Skin epidermis (tissue), 12 donors: ENCODE results near the gene LSAMP.

Experiments
- H3K27ac ChIP-seq, 21 experiments: fragments of 200-600 bp; sonication (generic) in 11 of 21; one replicate each; pipeline ENCODE4 v1.5.0; 2020; ENCODE audit warnings: mild to moderate bottlenecking in 3 of 21, inconsistent platforms in 2 of 21, moderate library complexity in 2 of 21
- H3K4me3 ChIP-seq, 7 experiments: fragments of 200-600 bp; sonication (generic) in 2 of 7; one replicate each; pipeline ENCODE4 v1.5.0; 2020; ENCODE audit warnings: inconsistent platforms in 2 of 7, mild to moderate bottlenecking in 2 of 7, moderate library complexity in 1 of 7

The LSAMP gene

DNA sequence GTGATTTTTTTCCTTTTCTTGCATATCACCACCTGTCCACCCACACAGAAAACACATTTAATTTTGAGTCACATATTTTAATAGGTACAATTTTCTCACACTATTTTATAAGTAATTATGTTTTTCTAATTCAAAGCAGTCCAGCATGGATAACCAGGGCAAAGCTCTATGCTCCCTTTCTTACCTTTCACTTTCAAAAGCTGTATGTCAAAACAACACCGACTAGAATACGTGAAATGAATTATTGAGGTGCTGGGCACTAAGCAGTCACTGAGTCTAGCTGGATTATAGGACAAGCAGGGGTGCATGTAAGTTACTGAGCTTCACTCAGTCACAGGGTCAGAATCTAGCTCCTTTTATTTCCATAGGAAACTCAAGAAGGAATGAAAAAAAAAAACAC, 60.6 kb downstream of the LSAMP start:
- Histone ChIP-seq H3K27ac (no peak overlapping the region), H3K4me3 (no peak overlapping the region)

DNA sequence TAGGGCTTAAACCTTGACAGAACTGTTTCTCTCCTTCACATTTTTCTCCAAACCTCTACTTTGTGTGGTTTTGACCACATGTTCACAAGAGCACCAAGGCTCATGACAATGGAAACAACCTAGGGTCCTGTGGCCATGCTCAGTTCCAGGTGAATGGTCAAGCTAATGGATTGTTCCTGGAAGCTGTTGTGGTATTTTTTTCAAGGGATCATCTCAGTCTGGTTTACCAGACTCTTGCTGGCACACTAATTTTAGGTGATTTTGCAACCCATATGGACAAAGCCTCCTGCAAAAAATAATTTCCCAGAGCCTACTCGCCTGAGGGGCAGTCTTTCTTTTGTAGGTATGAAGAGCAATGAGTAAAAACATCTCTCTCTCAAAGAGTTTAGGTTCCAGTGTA, 67.2 kb downstream of the LSAMP start:
- Histone ChIP-seq H3K27ac (no peak overlapping the region), H3K4me3 (no peak overlapping the region)

DNA sequence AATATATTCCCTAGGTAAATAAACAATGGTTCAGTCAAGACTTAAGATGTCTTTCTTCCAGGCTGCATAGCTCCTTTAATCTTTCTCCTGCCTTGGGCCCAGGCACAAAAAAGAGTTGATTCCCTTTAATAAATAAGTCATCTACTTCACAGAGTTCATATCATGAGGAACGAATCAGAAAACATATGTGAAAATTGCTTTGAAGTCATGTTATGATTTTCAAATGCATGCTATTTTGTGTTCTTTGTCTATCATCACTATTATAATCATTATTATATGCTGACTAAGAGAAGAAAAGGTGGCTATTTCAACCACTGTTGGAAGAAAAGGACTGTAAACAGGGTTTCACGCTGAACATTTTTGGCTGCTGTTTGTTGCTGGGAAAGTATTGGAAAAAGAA, 70.4 kb downstream of the LSAMP start:
- H3K4me3 ChIP-seq: no peak overlapping the region

DNA sequence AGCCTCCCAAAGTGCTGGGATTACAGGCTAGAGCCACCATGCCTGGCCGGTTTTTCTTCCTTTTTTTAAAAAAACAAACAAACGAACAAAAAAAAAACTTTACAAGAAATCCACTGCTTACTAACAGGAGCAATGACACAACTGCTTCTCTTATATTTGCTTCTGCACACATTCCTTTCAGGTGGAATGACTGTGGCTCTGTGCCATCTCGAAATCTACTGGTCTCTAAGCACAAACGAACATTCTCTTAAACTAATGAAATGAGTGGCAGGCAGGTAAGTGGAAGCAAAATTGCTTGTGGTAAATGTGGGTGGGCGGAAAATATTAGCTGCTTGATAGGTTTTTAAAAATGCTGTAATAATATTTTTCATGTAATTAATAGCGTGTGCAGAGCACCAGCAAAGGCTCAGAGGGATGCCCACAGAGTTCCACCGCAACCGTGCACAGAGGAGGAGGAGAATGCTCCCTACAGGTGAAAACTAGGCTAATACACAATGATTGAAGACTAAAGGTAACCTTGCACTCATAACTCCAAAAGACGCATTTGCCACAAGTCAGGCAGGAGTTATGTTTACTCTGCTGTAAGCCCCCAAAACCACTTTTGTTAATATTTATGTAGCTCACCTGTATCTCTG, 77.4 kb downstream of the LSAMP start:
- Histone ChIP-seq H3K4me3 (no peak overlapping the region), H3K27ac (no peak overlapping the region)

More for the DNA sequence above, 70.4 kb downstream of the LSAMP start:
- H3K27ac ChIP-seq: no peak overlapping the region

DNA sequence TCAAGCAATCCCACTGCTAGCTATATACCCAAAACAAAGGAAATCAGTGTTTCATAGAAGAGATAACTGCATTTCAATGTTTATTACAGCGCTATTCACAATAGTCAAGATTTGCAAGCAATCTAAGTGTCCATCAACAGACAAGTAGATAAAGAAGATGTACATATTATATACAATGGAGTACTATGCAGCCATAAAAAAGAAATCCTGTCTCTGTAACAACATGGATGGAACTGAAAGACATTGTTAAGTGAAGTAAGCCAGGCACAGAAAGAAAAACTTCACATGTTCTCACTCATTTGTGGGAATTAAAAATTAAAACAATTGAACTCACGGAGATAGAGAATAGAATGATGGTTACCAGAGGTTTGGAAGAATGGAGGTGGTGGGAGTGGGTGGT, 89.2 kb downstream of the LSAMP start:
- no peak overlapping the region for H3K4me3 ChIP-seq
- no peak overlapping the region for H3K27ac ChIP-seq

- no peak overlapping the region for H3K27ac ChIP-seq
- no peak overlapping the region for H3K4me3 ChIP-seq
Measured at GRCh38 chr3:116354382-116354781, 90.9 kb downstream of the LSAMP start.

- no peak overlapping the region for H3K27ac ChIP-seq
- H3K4me3 ChIP-seq: no peak overlapping the region
Measured at GRCh38 chr3:116350119-116350733, 95.1 kb downstream of the LSAMP start.

- H3K4me3 ChIP-seq: no peak overlapping the region
- no peak overlapping the region for H3K27ac ChIP-seq
Measured at GRCh38 chr3:116348216-116348615, 97.1 kb downstream of the LSAMP start.

GRCh38 chr3:116342499-116342898, 102.8 kb downstream of the LSAMP start:
- no peak overlapping the region for H3K4me3 ChIP-seq
- no peak overlapping the region for H3K27ac ChIP-seq

- no peak overlapping the region for H3K4me3 ChIP-seq
- no peak overlapping the region for H3K27ac ChIP-seq
Measured at GRCh38 chr3:116341899-116342298, 103.4 kb downstream of the LSAMP start.

DNA sequence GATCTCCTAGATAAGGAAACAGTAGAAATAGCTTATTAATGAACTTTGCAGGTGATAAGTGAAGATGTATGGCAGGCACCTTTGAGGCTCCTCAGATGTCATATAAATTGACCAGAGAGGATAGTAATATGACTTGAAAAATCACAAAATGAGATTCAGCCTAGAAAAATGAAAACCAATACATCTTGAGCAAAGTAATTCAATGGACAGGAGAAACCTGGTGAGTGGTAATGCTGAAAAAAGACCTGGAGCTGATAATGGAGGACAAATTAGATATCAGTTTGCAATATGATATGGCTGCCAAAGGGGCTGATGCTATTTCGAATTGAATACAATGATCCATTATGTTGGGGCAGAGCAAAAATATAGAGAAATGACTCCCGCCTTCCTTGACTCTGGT, 103.9 kb downstream of the LSAMP start:
- Histone ChIP-seq H3K4me3 (no peak overlapping the region), H3K27ac (no peak overlapping the region)

DNA sequence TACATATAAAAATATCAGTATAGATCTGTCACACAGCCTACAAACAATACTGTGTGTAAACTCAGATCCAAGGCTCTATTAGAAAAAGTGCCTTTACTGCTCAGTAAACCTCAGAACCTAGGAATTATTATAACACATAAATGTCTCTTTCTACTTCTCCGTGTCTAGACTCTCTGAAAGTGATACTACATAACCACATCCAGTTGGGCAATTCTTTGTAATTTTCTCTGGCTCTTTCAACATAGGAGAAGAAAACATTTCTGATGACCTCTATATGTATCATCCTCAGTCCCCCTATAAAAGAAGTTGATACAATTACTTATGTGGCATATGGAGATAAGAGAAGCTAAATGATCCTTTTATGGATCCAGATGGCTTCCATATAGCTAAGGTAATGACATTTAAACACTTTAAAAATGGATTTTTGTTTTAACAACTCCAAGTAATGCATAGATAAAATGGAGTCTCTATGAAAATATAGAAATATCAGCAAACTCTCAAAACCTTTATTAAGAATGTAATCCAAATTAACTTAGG, 104.5 kb downstream of the LSAMP start:
- H3K27ac ChIP-seq: no peak overlapping the region
- no peak overlapping the region for H3K4me3 ChIP-seq

- Histone ChIP-seq H3K27ac (no peak overlapping the region), H3K4me3 (no peak overlapping the region)
Measured at GRCh38 chr3:116339441-116340028, 105.8 kb downstream of the LSAMP start.

DNA sequence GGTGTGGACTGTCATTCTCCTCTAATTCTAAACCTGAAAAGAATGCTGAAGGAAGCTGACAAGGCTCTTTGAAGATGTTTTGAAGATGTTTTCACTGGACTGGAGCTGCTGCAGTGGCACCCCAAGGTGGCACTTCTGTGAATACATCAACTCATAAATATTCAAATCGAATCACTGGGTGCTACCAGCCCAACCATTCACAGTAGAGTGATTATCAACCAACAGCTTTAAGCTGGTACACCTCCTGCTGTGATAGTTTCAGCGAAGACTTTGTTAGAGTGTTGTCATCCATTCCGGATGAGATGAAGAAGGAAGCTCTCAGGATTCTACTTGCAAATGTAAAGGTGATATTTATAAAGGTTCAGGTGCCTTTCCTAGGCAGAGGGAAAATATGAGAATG, 106.6 kb downstream of the LSAMP start:
- H3K27ac ChIP-seq: no peak overlapping the region
- H3K4me3 ChIP-seq: no peak overlapping the region

- H3K4me3 ChIP-seq: no peak overlapping the region
- no peak overlapping the region for H3K27ac ChIP-seq
Measured at GRCh38 chr3:116337229-116337628, 108.1 kb downstream of the LSAMP start.

DNA sequence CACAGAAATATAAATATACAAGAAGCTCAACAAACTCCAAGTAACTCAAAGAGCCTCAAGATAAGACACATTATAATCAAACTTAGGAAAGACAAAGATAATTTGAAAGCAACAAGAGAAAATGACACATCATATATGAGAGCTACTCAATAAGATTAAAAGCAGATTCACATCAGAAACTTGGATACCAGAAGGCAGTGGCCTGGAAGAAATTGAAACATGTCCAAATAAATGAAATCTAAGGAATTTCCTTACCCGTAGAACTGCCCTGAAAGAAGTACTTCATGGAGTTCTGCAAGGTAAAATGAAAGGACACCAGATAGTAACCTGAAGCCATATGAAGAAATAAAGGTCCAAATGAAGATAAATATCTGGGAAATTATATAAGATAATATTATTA, 113.9 kb downstream of the LSAMP start:
- H3K4me3 ChIP-seq: no peak overlapping the region
- no peak overlapping the region for H3K27ac ChIP-seq

GRCh38 chr3:116322750-116323375, 122.4 kb downstream of the LSAMP start:
- Histone ChIP-seq H3K27ac (no peak overlapping the region), H3K4me3 (no peak overlapping the region)

GRCh38 chr3:116318370-116318769, 126.9 kb downstream of the LSAMP start:
- no peak overlapping the region for H3K4me3 ChIP-seq
- H3K27ac ChIP-seq: no peak overlapping the region

GRCh38 chr3:116316771-116317170, 128.5 kb downstream of the LSAMP start:
- Histone ChIP-seq H3K4me3 (no peak overlapping the region), H3K27ac (no peak overlapping the region)

GRCh38 chr3:116314476-116314875, 130.8 kb downstream of the LSAMP start:
- H3K4me3 ChIP-seq: no peak overlapping the region
- H3K27ac ChIP-seq: no peak overlapping the region

GRCh38 chr3:116306720-116307119, 138.6 kb downstream of the LSAMP start:
- Histone ChIP-seq H3K4me3 (no peak overlapping the region), H3K27ac (no peak overlapping the region)
